Heart left ventricle (tissue), 13 donors: ENCODE data around the gene TNS3.

Source experiments
- POLR2A ChIP-seq, 2 donors: fragments of 450-650 bp; IDR thresholded peaks; one replicate each; pipeline ENCODE4 v1.6.1; 2017; ENCODE audit warnings: antibody characterized with exemption in 2 of 2, mild to moderate bottlenecking in 2 of 2, moderate library complexity in 2 of 2
- TF ChIP-seq, protein P1 (sequence below), 12 donors: fragments of 200-600 bp; sonication (generic) in 4 of 12; IDR thresholded peaks; one replicate each; pipeline versions ENCODE4 v1.5.0 to v1.8.0; 2018 to 2022; ENCODE audit warnings: antibody characterized with exemption in 12 of 12, mild to moderate bottlenecking in 5 of 12
- donor health status: ischemic (EF 13 %, LVEDD 7.1; RV severe dilation, severe dysfunction).
- donor health status: DM: no; HTN: yes; CAD: no.
- donor health status: DM: no; HTN: no; CAD: no.
- donor health status: ischemic (EF 25% LVEDD 6.9; RV normal size, moderate dysfunction).
- donor health status: ischemic (EF 25% LVEDD 5.7; RV mildly dilated, moderate dysfunction).
- donor health status: ischemic (EF 35%, LVEDD 5.7; RV mildly dilated, moderate dysfunction).
- donor health status: nonischemic (EF 11% LVEDD 7.7; RV severe dilation, severe dysfunction).
- donor health status: DM: yes; HTN: yes; CAD: no.
- donor health status: PGD.
- donor health status: ischemic (EF 29% LVEDD 5.4; RV normal size, mild dysfunction).
- donor health status: nonischemic (EF 23%, LVEDD 6.1; RV moderate dilation, normal function).

DNA sequence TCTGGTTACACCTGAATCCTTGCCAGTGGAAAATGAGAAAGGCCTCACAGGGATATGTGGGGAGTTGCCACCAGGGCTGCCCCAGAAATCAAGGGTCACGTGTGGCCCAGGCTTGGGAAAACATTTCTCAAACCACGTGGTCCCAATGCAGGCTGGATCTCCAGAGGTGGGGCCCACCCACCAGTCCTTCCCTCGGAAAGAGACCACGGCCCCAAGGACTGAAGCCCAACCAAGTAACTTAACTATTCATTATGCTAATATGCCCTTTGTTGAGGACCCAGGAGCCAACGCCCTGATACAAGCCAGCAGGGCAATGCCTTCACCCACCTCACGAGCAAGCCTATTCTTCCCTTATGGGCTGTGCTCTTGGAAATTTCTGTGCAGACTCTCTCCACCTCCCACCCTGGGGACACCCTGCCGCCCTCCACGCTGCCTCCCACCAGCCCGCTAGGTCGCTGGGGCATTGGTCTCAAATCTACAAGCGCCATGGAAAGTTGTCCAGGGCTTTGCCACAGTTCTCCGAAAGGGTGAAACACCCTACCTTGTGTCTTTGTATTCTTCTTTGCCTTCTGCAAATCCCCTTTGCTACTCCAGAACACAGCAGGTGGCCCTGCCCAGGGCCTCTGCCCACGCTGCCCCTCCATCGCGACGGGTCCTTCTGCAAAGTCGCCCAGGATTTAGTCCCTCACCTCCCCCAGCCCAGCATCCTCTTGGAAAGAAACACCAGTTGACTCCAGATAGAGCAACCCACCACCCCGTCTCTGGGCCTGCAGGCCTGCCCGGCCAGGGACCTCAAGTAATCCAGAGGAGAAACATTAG lies 8.8 kb downstream of the TNS3 start:
- TF ChIP-seq POLR2A (IDR thresholded peaks at IDR 0.05), result no peak
- TF ChIP-seq, protein P1, sequence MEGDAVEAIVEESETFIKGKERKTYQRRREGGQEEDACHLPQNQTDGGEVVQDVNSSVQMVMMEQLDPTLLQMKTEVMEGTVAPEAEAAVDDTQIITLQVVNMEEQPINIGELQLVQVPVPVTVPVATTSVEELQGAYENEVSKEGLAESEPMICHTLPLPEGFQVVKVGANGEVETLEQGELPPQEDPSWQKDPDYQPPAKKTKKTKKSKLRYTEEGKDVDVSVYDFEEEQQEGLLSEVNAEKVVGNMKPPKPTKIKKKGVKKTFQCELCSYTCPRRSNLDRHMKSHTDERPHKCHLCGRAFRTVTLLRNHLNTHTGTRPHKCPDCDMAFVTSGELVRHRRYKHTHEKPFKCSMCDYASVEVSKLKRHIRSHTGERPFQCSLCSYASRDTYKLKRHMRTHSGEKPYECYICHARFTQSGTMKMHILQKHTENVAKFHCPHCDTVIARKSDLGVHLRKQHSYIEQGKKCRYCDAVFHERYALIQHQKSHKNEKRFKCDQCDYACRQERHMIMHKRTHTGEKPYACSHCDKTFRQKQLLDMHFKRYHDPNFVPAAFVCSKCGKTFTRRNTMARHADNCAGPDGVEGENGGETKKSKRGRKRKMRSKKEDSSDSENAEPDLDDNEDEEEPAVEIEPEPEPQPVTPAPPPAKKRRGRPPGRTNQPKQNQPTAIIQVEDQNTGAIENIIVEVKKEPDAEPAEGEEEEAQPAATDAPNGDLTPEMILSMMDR (IDR thresholded peaks at IDR 0.05), result no peak
